PC-3 (cell line): ENCODE measurements around the gene PRXL2B. TPM values are rescaled to one million over a fixed set of nuclear protein-coding genes. Genes with fewer than 3 reads are reported as not detected.

Experiments used
- ATAC-seq: fragments of 200-7000 bp; cut with Tn5 transposase; 2 replicates; pipeline ENCODE4 v1.9.1; 2020; ENCODE audit warnings: mild to moderate bottlenecking, moderate library complexity
- BruUV-seq: library from RNA; stranded (reverse); fragments of 400-500 nt; replicated peaks from 2 replicates; lab custom pipeline; 2021; lab: Mats Ljungman, UMichigan
- CTCF ChIA-PET: fragments of 300-600 bp; sonication (Branson Sonifier 250); formaldehyde crosslinking; loops from one replicate; lab custom pipeline; 2022; ENCODE audit warnings: antibody characterized with exemption; lab: Charles Lee
- POLR2A ChIA-PET: fragments of 300-600 bp; sonication (Branson Sonifier 250); formaldehyde crosslinking; loops from one replicate; lab custom pipeline; 2022; ENCODE audit warnings: antibody characterized with exemption; ENCODE audit not compliant: unreplicated experiment; lab: Charles Lee
- DNase-seq: peaks from one replicate; pipeline ENCODE4 v3.0.0-alpha.2; 2015
- H2AFZ ChIP-seq: fragments of 300-600 bp; sonication (generic); 2 replicates; pipeline ENCODE4 v1.6.0; 2016; ENCODE audit warnings: antibody characterized with exemption, low read length
- H3F3A ChIP-seq: fragments of 300-600 bp; sonication (generic); one replicate; pipeline ENCODE4 v1.6.0; 2017; ENCODE audit warnings: antibody characterized with exemption, low read length, control low read depth, mild to moderate bottlenecking; ENCODE audit not compliant: unreplicated experiment
- H3K27ac ChIP-seq: fragments of 300-600 bp; sonication (generic); 2 replicates; pipeline ENCODE4 v1.5.1; 2016; ENCODE audit warnings: mild to moderate bottlenecking, low read length
- H3K27me3 ChIP-seq: fragments of 300-600 bp; sonication (generic); 2 replicates; pipeline ENCODE4 v1.6.1; 2016; ENCODE audit warnings: low read length, mixed read lengths
- H3K36me3 ChIP-seq: fragments of 300-600 bp; sonication (generic); 2 replicates; pipeline ENCODE4 v1.6.1; 2016; ENCODE audit warnings: low read depth, mixed run types, low read length, mixed read lengths
- H3K4me1 ChIP-seq: fragments of 300-600 bp; sonication (generic); 2 replicates; pipeline ENCODE4 v1.5.1; 2016; ENCODE audit warnings: low read length; ENCODE audit not compliant: insufficient read depth
- H3K4me2 ChIP-seq: fragments of 300-600 bp; sonication (generic); 2 replicates; pipeline ENCODE4 v1.6.0; 2016; ENCODE audit warnings: low read length
- H3K4me3 ChIP-seq: fragments of 300-600 bp; sonication (generic); 2 replicates; pipeline ENCODE4 v1.5.1; 2016; ENCODE audit warnings: mild to moderate bottlenecking, low read length, mixed read lengths
- H3K79me2 ChIP-seq: fragments of 300-600 bp; sonication (generic); 2 replicates; pipeline ENCODE4 v1.6.1; 2017; ENCODE audit warnings: low read length, mixed read lengths
- H3K9ac ChIP-seq: fragments of 300-600 bp; sonication (generic); 2 replicates; pipeline ENCODE4 v1.6.0; 2016; ENCODE audit warnings: mild to moderate bottlenecking, low read length
- H3K9me2 ChIP-seq: fragments of 300-600 bp; sonication (generic); replicated peaks from 2 replicates; pipeline ENCODE4 v1.6.1; 2016; ENCODE audit warnings: mixed run types, low read length, mixed read lengths
- H3K9me3 ChIP-seq: fragments of 300-600 bp; sonication (generic); 2 replicates; pipeline ENCODE4 v1.6.1; 2016; ENCODE audit warnings: low read length, mixed read lengths
- H4K20me1 ChIP-seq: fragments of 300-600 bp; sonication (generic); 2 replicates; pipeline ENCODE4 v1.6.1; 2016; ENCODE audit warnings: low read length, mixed read lengths
- EZH2 ChIP-seq: fragments of 300-600 bp; sonication (generic); IDR thresholded peaks from one replicate; pipeline ENCODE4 v1.6.1; 2017; ENCODE audit warnings: antibody characterized with exemption, mild to moderate bottlenecking, low read length; ENCODE audit not compliant: unreplicated experiment
- EZH2phosphoT487 ChIP-seq: fragments of 300-600 bp; sonication (generic); IDR thresholded peaks from 2 replicates; pipeline ENCODE4 v1.6.1; 2018; ENCODE audit warnings: mild to moderate bottlenecking, antibody characterized with exemption, low read length, borderline replicate concordance
- intact Hi-C: fragments of 100-400 bp; cut with micrococcal nuclease; formaldehyde crosslinking; loops from 2 replicates; pipeline ENCODE4 v1.9.0; 2023
- total RNA-seq: library from RNA; depleted of rRNA; stranded (reverse); fragments of >200 nt; gene quantifications from 2 replicates; pipeline ENCODE4 v1.2.3, GENCODE V29; 2014
- TF ChIP-seq, protein P1 (sequence below): fragments of 300-600 bp; sonication (generic); conservative IDR thresholded peaks from 2 replicates; pipeline ENCODE4 v1.5.1; 2017; ENCODE audit warnings: antibody characterized with exemption, low read depth, mild to moderate bottlenecking, low read length

The PRXL2B gene
- total RNA-seq, 1 experiment from 2014 or later: 75.0 TPM

DNA sequence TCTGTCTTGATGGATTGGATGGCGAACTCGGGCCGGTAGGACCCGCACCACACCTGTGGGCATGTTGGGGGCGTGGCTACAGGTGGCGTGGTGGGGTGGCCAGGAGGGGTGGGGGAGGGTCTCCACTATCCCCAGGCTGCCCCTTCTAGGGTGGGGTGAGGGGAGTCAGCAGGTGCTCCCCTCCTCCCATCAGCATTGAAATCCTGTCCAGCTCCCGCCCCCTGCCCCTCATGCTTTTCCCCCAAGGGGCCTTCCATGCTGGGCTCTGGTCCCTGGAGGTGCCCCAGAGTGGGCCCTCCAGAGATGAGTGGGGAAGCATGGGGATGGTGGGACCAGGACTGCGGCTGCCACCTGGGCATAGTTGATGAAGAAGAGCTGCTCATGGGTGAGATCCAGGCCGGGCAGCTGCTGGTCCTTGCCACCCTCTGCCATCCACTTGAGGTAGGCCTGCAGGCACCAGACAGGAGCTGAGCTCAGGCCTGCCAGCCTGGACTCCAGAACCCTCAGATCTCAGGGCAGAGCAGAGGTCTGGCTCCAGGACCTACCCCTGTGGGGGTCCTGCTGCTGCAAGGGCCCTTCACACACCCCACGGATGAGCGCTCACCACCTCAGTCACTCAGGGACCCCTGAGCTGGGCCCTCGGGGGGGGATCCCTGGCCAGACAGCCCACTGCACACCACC, 5.1 kb downstream of the PRXL2B start:
- H3K4me2 ChIP-seq: no peak overlapping the region
- no peaks in the 10 kb centered on the region for H3K27me3 ChIP-seq
- BruUV-seq: no TSS peak
- H3K9me2 ChIP-seq: no peaks in the 10 kb centered on the region
- ATAC-seq (no peak), DNase-seq (no peak)
- no peaks in the 10 kb centered on the region for H4K20me1 ChIP-seq
- peaks cover 2% of the 10 kb centered on the region; the same call in 1 of the 2 replicates for H3K36me3 ChIP-seq
- POLR2A ChIA-PET: interaction anchor here (0.6 kb wide), 1 partner anchor 48 kb away, joined by 3 read pairs; no protein-coding TSS in a partner anchor
- H3K9ac ChIP-seq: no peak overlapping the region
- no peaks in the 10 kb centered on the region for H3F3A ChIP-seq
- no peaks in the 10 kb centered on the region for H3K9me3 ChIP-seq
- H3K4me1 ChIP-seq: peaks cover 8% of the 10 kb centered on the region
- no peak overlapping the region for H2AFZ ChIP-seq
- H3K79me2 ChIP-seq: peaks cover 10% of the 10 kb centered on the region; the same call in 1 of the 2 replicates
- H3K27ac ChIP-seq: no peak overlapping the region
- CTCF ChIA-PET: no interaction called here
- intact Hi-C loops: no loop called here
- TF ChIP-seq EZH2: no peak
- TF ChIP-seq EZH2phosphoT487: no peak
- TF ChIP-seq, protein P1, sequence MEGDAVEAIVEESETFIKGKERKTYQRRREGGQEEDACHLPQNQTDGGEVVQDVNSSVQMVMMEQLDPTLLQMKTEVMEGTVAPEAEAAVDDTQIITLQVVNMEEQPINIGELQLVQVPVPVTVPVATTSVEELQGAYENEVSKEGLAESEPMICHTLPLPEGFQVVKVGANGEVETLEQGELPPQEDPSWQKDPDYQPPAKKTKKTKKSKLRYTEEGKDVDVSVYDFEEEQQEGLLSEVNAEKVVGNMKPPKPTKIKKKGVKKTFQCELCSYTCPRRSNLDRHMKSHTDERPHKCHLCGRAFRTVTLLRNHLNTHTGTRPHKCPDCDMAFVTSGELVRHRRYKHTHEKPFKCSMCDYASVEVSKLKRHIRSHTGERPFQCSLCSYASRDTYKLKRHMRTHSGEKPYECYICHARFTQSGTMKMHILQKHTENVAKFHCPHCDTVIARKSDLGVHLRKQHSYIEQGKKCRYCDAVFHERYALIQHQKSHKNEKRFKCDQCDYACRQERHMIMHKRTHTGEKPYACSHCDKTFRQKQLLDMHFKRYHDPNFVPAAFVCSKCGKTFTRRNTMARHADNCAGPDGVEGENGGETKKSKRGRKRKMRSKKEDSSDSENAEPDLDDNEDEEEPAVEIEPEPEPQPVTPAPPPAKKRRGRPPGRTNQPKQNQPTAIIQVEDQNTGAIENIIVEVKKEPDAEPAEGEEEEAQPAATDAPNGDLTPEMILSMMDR: no peak
- H3K4me3 ChIP-seq: no peak overlapping the region

GRCh38 chr1:2592672-2593071, 6.1 kb downstream of the PRXL2B start:
- Histone ChIP-seq H3K9me3 (no peaks in the 10 kb centered on the region), H3K4me3 (no peak overlapping the region), H3K27me3 (no peaks in the 10 kb centered on the region), H2AFZ (peak overlapping the region; percentile 20; the same call in 1 of the 2 replicates), H3K36me3 (peaks cover 2% of the 10 kb centered on the region; the same call in 1 of the 2 replicates), H3K79me2 (0 out of 2 replicates have a peak, but pooled peaks cover 3% of the 10 kb centered on the region), H3F3A (no peaks in the 10 kb centered on the region), H3K4me2 (no peak overlapping the region), H4K20me1 (no peaks in the 10 kb centered on the region), H3K4me1 (peaks cover 3% of the 10 kb centered on the region), H3K27ac (no peak overlapping the region), H3K9me2 (no peaks in the 10 kb centered on the region), H3K9ac (no peak overlapping the region)
- TF ChIP-seq, protein P1: no peak
- TF ChIP-seq EZH2: no peak
- TF ChIP-seq EZH2phosphoT487: no peak
- intact Hi-C loops: no loop called here
- DNase-seq (peak; percentile 17), ATAC-seq (0 out of 2 replicates have a peak, but pooled peaks have one; percentile 9)
- POLR2A ChIA-PET: no interaction called here
- CTCF ChIA-PET: no interaction called here
- no TSS peak for BruUV-seq

- Histone ChIP-seq H3K9me3 (no peaks in the 10 kb centered on the region), H3K27ac (no peak overlapping the region), H3K9me2 (no peaks in the 10 kb centered on the region), H3K79me2 (no peaks in the 10 kb centered on the region), H3K4me3 (no peak overlapping the region), H3K36me3 (peaks cover 2% of the 10 kb centered on the region; the same call in 1 of the 2 replicates), H4K20me1 (no peaks in the 10 kb centered on the region), H3K4me2 (no peak overlapping the region), H3K4me1 (no peaks in the 10 kb centered on the region), H3F3A (no peaks in the 10 kb centered on the region), H2AFZ (no peak overlapping the region), H3K9ac (no peak overlapping the region), H3K27me3 (no peaks in the 10 kb centered on the region)
- intact Hi-C loops: no loop called here
- CTCF ChIA-PET: no interaction called here
- DNase-seq (no peak), ATAC-seq (no peak)
- no TSS peak for BruUV-seq
- POLR2A ChIA-PET: no interaction called here
- TF ChIP-seq, protein P1: no peak
- TF ChIP-seq EZH2phosphoT487 (no peak), EZH2 (no peak)
Measured at GRCh38 chr1:2593251-2593878, 6.8 kb downstream of the PRXL2B start.
